NCI-H1105 (cell line): Measurements from ENCODE around the gene ADSS1.
A peak's percentile ranks its signal among the peaks of the same experiment; 100 is the strongest.

Source experiments
- DNase-seq: peaks from one replicate; lab custom pipeline; 2025; lab: John Stamatoyannopoulos, UW

ADSS1 gene

GRCh38 chr14:104751539-104752422 lies 27.8 kb downstream of the ADSS1 start:
- no peak for DNase-seq

GRCh38 chr14:104752423-104752734 lies 28.4 kb downstream of the ADSS1 start:
- DNase-seq: no peak

- peak; percentile 99 for DNase-seq
These were observed 28.9 kb downstream of the ADSS1 start, which contains the start of gene SIVA1 for GRCh38 chr14:104752735-104753527. SIVA1 (plus strand) TSS chr14:104753147; CDS start chr14:104753202, 55 bp downstream.

- DNase-seq: no peak
These were observed 29.6 kb downstream of the ADSS1 start for GRCh38 chr14:104753528-104754212.

- DNase-seq: no peak
These were observed 30.3 kb downstream of the ADSS1 start for GRCh38 chr14:104754213-104754851.

- no peak for DNase-seq
These were observed 31.6 kb downstream of the ADSS1 start for GRCh38 chr14:104755621-104756020.

- no peak for DNase-seq
These were observed 32.6 kb downstream of the ADSS1 start for GRCh38 chr14:104756477-104757237.

GRCh38 chr14:104757238-104757585 lies 33.2 kb downstream of the ADSS1 start:
- DNase-seq: no peak

- no peak for DNase-seq
These were observed 33.8 kb downstream of the ADSS1 start for GRCh38 chr14:104757681-104758392.

GRCh38 chr14:104758981-104759969 lies 35.2 kb downstream of the ADSS1 start:
- no peak for DNase-seq

- no peak for DNase-seq
These were observed 41.5 kb downstream of the ADSS1 start for GRCh38 chr14:104765517-104765916.

- no peak for DNase-seq
These were observed 42.3 kb downstream of the ADSS1 start for GRCh38 chr14:104766256-104766862.

- DNase-seq: no peak
These were observed 43.0 kb downstream of the ADSS1 start for GRCh38 chr14:104766863-104767633.

- no peak for DNase-seq
These were observed 43.5 kb downstream of the ADSS1 start for GRCh38 chr14:104767634-104767918.

- peak; percentile 79 for DNase-seq
These were observed 44.7 kb downstream of the ADSS1 start for GRCh38 chr14:104768437-104769323.

GRCh38 chr14:104769324-104770071 lies 45.5 kb downstream of the ADSS1 start:
- DNase-seq: no peak
